ENCODE measurements around the gene NPNT. TPM values are rescaled to one million over a fixed set of nuclear protein-coding genes. Genes with fewer than 3 reads are reported as not detected.

The NPNT gene
- total RNA-seq, 1 donor from 2014 or later: 0.14 TPM

- Mint-ChIP-seq H3K4me1 (ENCODE audit: low read depth) (no peaks in the 10 kb centered on the region), H3K4me3 (ENCODE audit: low read depth) (no peak overlapping the region), H3K27ac (no peak overlapping the region), H3K36me3 (ENCODE audit: low read depth) (no peaks in the 10 kb centered on the region), H3K27me3 (ENCODE audit: low read depth) (no peaks in the 10 kb centered on the region), H3K9me3 (no peaks in the 10 kb centered on the region)
- intact Hi-C loops (cut with micrococcal nuclease): no loop called here
- no peak for DNase-seq (ENCODE audit: low spot score)
Observed at GRCh38 chr4:106019771-106020170, 124.5 kb downstream of the NPNT start.

Other genes starting within 250 kb of the NPNT start
- gene INTS12, start 186.8 kb upstream of the NPNT start, total RNA-seq: 18.5 and 22.0 TPM in 2 replicates
- 15.7 and 16.7 TPM in 2 replicates for gene GSTCD, start 186.7 kb upstream of the NPNT start, total RNA-seq